ENCODE measurements around the gene NLRP9.

NLRP9 gene

GRCh38 chr19:55703790-55704215 is 34.4 kb downstream of the NLRP9 start:
- DNase-seq (ENCODE audit: low read depth), result no peak

GRCh38 chr19:55702131-55702627 is 36.0 kb downstream of the NLRP9 start:
- DNase-seq (ENCODE audit: low read depth), result no peak

GRCh38 chr19:55700813-55701212 is 37.4 kb downstream of the NLRP9 start:
- DNase-seq (ENCODE audit: low read depth), result no peak

GRCh38 chr19:55699221-55699620 is 39.0 kb downstream of the NLRP9 start:
- DNase-seq (ENCODE audit: low read depth), result no peak

- DNase-seq (ENCODE audit: low read depth), result no peak
Measured at GRCh38 chr19:55698256-55698655, 39.9 kb downstream of the NLRP9 start.

GRCh38 chr19:55697698-55698097 is 40.5 kb downstream of the NLRP9 start:
- DNase-seq (ENCODE audit: low read depth), result no peak

- no peak for DNase-seq (ENCODE audit: low read depth)
Measured at GRCh38 chr19:55697069-55697440, 41.1 kb downstream of the NLRP9 start.

GRCh38 chr19:55696301-55697068 is 41.7 kb downstream of the NLRP9 start:
- no peak for DNase-seq (ENCODE audit: low read depth)

GRCh38 chr19:55695511-55696290 is 42.5 kb downstream of the NLRP9 start:
- DNase-seq (ENCODE audit: low read depth), result no peak

GRCh38 chr19:55694656-55695491 is 43.3 kb downstream of the NLRP9 start:
- no peak for DNase-seq (ENCODE audit: low read depth)

GRCh38 chr19:55694241-55694655 is 44.0 kb downstream of the NLRP9 start:
- DNase-seq (ENCODE audit: low read depth), result no peak

GRCh38 chr19:55693336-55693974 is 44.7 kb downstream of the NLRP9 start:
- no peak for DNase-seq (ENCODE audit: low read depth)

- DNase-seq (ENCODE audit: low read depth), result no peak
Measured at GRCh38 chr19:55692681-55693081, 45.5 kb downstream of the NLRP9 start.

GRCh38 chr19:55691561-55692481 is 46.4 kb downstream of the NLRP9 start:
- DNase-seq (ENCODE audit: low read depth), result no peak

- no peak for DNase-seq (ENCODE audit: low read depth)
Measured at GRCh38 chr19:55690769-55691545, 47.2 kb downstream of the NLRP9 start.

- DNase-seq (ENCODE audit: low read depth), result no peak
Measured at GRCh38 chr19:55690109-55690768, 48.0 kb downstream of the NLRP9 start.

- DNase-seq (ENCODE audit: low read depth), result no peak
Measured at GRCh38 chr19:55689411-55690108, 48.6 kb downstream of the NLRP9 start.

- DNase-seq (ENCODE audit: low read depth), result no peak
Measured at GRCh38 chr19:55688422-55689218, 49.6 kb downstream of the NLRP9 start.
